Stimulated activated CD4-positive, alpha-beta T cell treated with anti-CD3 and anti-CD28 coated beads, Interleukin-15, amount 100 ng/mL, for 48 hours (primary cell): ENCODE results near the gene GALNT6.
"Not testable (repeated sequence)": the region's sequence is repeated elsewhere in the genome, so short reads cannot be mapped to it uniquely, and the experiment has no call there.

Experiments
- DNase-seq, 2 donors: peaks; one replicate each; pipeline ENCODE4 v3.0.0-alpha.2; 2020; ENCODE audit warnings: low read depth in 2 of 2

Gene GALNT6

GRCh38 chr12:51357374-51358047 lies 33.7 kb downstream of the GALNT6 start:
- no peak for DNase-seq

- peak in 1 of 2 donors; percentile 25 for DNase-seq
Observed at GRCh38 chr12:51351913-51352532, 39.2 kb downstream of the GALNT6 start.

- no peak for DNase-seq
Observed at GRCh38 chr12:51349026-51349425, 42.2 kb downstream of the GALNT6 start.

- no peak for DNase-seq
Observed at GRCh38 chr12:51348116-51348515, 43.1 kb downstream of the GALNT6 start.

- DNase-seq = no peak
Observed at GRCh38 chr12:51346581-51346980, 44.6 kb downstream of the GALNT6 start, which contains the start of gene CELA1. Gene CELA1 (minus strand): TSS chr12:51346679. CDS start chr12:51346638, 41 bp downstream.

- DNase-seq = no peak
Observed at GRCh38 chr12:51345681-51346080, 45.5 kb downstream of the GALNT6 start.

- DNase-seq = no peak
Observed at GRCh38 chr12:51343201-51343600, 48.0 kb downstream of the GALNT6 start.

- DNase-seq = no peak
Observed at GRCh38 chr12:51342416-51342815, 48.8 kb downstream of the GALNT6 start.

GRCh38 chr12:51341251-51342007 lies 49.8 kb downstream of the GALNT6 start:
- DNase-seq = peak; percentile 37 to 67

GRCh38 chr12:51339750-51340149 lies 51.5 kb downstream of the GALNT6 start:
- DNase-seq = no peak

GRCh38 chr12:51337336-51337735 lies 53.9 kb downstream of the GALNT6 start:
- not testable (repeated sequence) for DNase-seq

- no peak for DNase-seq
Observed at GRCh38 chr12:51335931-51336330, 55.3 kb downstream of the GALNT6 start.

- DNase-seq = no peak
Observed at GRCh38 chr12:51334764-51335163, 56.4 kb downstream of the GALNT6 start.

- DNase-seq = no peak
Observed at GRCh38 chr12:51333536-51333935, 57.7 kb downstream of the GALNT6 start.

- no peak for DNase-seq
Observed at GRCh38 chr12:51330186-51330585, 61.0 kb downstream of the GALNT6 start.

- DNase-seq = no peak
Observed at GRCh38 chr12:51329742-51330141, 61.5 kb downstream of the GALNT6 start.

- DNase-seq = no peak
Observed at GRCh38 chr12:51328587-51328986, 62.6 kb downstream of the GALNT6 start.

GRCh38 chr12:51326698-51327439 lies 64.3 kb downstream of the GALNT6 start:
- no peak for DNase-seq

- no peak for DNase-seq
Observed at GRCh38 chr12:51324953-51325352, 66.3 kb downstream of the GALNT6 start.

GRCh38 chr12:51323966-51324895 lies 67.0 kb downstream of the GALNT6 start, which contains the start of gene BIN2:
Gene BIN2 (minus strand): TSS chr12:51324174. CDS start chr12:51324102, 72 bp downstream.
- DNase-seq = peak; percentile 28 to 65
